OCI-LY3 (cell line): ENCODE data around the gene LAMC1.

Source experiments
- CTCF ChIP-seq: fragments of 200-600, 300-600 bp; sonication (generic); IDR thresholded peaks from 2 replicates; pipeline ENCODE4 v1.5.1; 2014; ENCODE audit warnings: antibody characterized with exemption, low read length, low read depth
- EZH2phosphoT487 ChIP-seq: fragments of 200-600 bp; shearing (Covaris generic); IDR thresholded peaks from 2 replicates; pipeline ENCODE4 v1.6.1; 2018; ENCODE audit warnings: antibody characterized with exemption, mixed run types, low read depth

- TF ChIP-seq CTCF (no peak), EZH2phosphoT487 (no peak)
These were observed 163.6 kb downstream of the LAMC1 start for GRCh38 chr1:183186841-183187240.
